Measurements from ENCODE around the gene CEMIP.

- no peak for TF ChIP-seq CTCF (IDR thresholded peaks at IDR 0.05; ENCODE audit: insufficient read depth, low read depth, low read length)
- TF ChIP-seq EZH2 (IDR thresholded peaks at IDR 0.05; ENCODE audit: insufficient read depth, low read length), result no peak
Observed at GRCh38 chr15:80929689-80930088, 150.5 kb downstream of the CEMIP start.
